HG02588 (cell line): Measurements from ENCODE around the gene CDH12.
"Not testable (repeated sequence)": the region's sequence is repeated elsewhere in the genome, so short reads cannot be mapped to it uniquely, and the experiment has no call there.

ENCODE experiments used
- ATAC-seq: cut with Tn5 transposase; IDR thresholded peaks from one replicate; pipeline ENCODE4 v1.9.1; 2021; ENCODE audit warnings: mild to moderate bottlenecking, moderate library complexity; ENCODE audit not compliant: unreplicated experiment

CDH12 gene

DNA sequence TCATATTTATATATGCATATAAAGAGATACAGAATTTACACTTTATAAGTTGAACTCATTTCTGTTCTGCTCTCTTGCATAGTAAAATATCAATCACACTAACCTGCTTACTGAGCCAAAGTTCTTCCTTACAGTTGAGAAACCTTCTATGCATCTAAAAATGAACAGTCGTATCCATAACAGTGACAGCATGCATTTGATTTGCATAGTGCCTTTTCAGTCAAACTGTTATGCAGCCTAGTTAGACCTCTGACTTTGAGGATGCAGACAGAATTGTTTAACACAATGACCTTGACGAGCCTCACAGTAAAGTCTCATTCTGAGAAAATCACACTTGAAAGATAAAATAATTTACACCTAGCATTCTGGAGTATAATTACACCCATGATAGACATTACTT lies 683.9 kb downstream of the CDH12 start:
- ATAC-seq, result not testable (repeated sequence)

- ATAC-seq, result not testable (repeated sequence)
Observed at GRCh38 chr5:22168704-22169103, 684.4 kb downstream of the CDH12 start.

GRCh38 chr5:22165931-22166330 lies 687.2 kb downstream of the CDH12 start:
- not testable (repeated sequence) for ATAC-seq

- not testable (repeated sequence) for ATAC-seq
Observed at GRCh38 chr5:22164910-22165748, 688.0 kb downstream of the CDH12 start.

DNA sequence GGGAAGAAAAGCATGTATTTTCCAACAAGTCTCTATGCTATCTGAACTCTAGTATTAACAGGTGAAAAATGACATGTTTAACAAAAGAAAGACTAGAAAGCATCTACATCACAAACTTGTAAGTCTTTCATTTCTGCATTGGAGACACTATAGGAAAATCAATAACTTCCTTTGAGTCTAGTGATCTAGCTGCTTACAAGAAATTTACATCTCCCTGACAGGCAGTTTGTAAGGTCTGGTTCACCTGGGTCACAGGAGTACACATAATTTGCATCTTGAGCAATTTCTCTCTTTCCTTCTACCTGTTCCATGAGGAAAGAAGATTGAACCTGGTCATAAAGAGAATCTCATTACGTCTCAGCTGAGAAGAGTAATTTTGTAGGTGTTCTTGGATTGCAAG lies 696.2 kb downstream of the CDH12 start:
- ATAC-seq, result not testable (repeated sequence)

DNA sequence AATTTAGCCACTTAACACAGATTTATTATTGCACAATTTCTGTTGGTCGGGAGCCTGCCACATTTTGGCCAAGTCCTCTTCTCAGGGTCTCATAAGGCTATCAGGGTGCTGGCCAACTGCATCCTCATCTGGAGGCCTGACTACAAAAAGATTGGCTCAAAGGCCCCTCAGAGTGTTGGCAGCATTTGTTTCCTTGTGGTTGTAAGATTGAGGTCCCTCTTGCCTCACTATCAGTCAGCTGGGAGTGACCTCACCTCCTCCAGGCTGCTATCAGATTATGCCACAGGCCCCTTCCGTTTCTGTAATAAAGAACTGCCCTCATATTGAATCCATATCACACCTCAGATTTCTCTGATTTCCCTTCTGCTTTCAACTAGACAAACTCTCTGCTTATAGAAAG lies 698.4 kb downstream of the CDH12 start:
- ATAC-seq, result not testable (repeated sequence)

- not testable (repeated sequence) for ATAC-seq
Observed at GRCh38 chr5:22151801-22152200, 701.3 kb downstream of the CDH12 start.

DNA sequence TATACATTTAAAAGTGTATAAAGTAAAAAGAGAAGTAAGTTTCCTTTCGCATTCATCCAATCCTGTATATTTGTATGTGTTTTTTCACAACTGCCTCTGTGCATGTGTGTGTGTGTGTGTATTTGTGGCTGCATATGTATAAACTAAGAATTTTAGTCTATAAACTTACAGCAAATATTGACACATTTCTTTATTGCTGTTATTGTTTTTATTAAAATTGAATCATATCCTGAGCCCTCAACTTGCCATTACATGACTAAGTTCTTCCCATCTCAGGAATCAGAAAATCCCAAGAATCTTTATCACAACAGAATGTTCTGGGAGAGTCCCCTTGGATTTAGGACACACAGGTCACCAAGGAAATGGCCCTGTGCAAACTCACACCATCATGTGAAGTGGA lies 712.7 kb downstream of the CDH12 start:
- not testable (repeated sequence) for ATAC-seq

GRCh38 chr5:22139662-22140300 lies 713.4 kb downstream of the CDH12 start:
- not testable (repeated sequence) for ATAC-seq

DNA sequence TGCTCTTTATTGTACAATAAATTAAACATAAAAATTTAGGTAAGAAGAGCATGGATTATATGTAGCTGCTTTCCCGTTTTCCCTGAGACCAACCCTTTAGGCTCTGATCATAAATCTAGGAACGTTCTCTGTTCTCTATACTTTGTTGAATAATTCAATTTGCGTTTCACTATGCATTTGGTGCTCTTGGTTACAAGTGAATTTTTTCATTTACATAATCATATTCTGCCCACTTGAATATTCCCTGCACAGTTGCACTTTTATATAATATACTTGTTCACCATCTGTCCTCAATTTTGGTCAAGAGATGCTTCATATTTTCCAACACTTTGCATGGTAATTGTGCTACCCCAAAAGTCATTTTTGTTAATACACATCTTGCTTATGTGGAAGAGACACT lies 741.8 kb downstream of the CDH12 start:
- ATAC-seq, result no peak

- ATAC-seq, result no peak
Observed at GRCh38 chr5:22109315-22109714, 743.8 kb downstream of the CDH12 start.

DNA sequence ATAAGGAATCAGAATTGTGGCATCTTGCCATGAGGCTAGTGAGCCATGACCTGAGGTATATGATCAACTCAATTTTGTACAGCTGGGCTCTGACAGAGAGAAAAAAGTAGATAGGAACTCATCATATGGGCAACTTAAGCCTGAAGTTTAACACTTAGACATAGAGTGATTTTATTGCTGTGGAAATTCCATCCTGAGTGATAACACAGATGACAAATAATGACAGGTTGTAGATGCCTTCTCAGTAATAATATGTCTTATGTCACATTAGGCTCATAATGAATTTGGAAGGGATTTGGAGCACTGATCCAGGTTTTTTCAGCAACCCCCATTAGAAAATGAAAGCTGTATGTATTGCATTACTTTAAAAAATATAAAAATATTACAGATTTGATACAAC lies 744.6 kb downstream of the CDH12 start:
- ATAC-seq, result no peak

- ATAC-seq, result no peak
Observed at GRCh38 chr5:22102823-22103359, 750.3 kb downstream of the CDH12 start.

DNA sequence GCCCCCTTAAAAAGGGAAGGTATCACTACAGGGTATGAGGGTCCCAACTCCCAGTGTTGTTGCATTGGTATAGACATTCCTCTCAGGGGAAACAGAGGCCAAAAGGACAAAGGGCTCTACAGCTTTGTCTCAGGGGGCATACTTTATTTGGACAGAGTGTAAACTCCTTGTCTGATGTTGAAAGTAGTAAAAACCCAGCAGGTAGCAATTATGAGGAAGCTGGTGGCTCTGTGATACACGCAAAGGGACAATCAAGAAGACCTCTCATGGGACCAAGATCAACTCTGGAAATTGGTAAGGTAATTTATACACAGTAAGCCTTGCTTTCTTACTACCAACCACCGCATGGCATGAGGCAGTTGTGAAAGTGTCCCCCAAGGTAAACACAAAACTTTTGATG lies 764.6 kb downstream of the CDH12 start:
- no peak for ATAC-seq

GRCh38 chr5:22079566-22079965 lies 773.6 kb downstream of the CDH12 start:
- ATAC-seq, result no peak

DNA sequence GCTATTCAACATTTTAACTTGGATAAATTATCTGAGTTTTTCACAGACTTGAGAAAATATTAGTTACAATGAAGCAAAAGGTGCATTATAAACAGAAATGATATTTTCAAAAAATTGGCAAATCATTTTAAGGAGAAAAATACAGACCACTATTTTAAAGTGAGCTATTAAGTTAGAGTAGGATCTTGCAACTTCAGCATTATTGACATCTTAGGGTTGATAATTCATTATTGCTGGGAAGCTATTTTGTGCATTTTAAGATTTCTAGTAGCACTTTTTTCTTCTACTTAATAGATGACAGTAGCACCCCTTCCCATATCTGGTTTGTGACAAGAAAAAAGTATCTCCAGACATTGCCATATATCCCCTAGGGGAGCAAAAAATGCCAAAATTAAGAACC lies 774.1 kb downstream of the CDH12 start:
- ATAC-seq, result no peak

- ATAC-seq, result no peak
Observed at GRCh38 chr5:22076586-22076985, 776.6 kb downstream of the CDH12 start.

DNA sequence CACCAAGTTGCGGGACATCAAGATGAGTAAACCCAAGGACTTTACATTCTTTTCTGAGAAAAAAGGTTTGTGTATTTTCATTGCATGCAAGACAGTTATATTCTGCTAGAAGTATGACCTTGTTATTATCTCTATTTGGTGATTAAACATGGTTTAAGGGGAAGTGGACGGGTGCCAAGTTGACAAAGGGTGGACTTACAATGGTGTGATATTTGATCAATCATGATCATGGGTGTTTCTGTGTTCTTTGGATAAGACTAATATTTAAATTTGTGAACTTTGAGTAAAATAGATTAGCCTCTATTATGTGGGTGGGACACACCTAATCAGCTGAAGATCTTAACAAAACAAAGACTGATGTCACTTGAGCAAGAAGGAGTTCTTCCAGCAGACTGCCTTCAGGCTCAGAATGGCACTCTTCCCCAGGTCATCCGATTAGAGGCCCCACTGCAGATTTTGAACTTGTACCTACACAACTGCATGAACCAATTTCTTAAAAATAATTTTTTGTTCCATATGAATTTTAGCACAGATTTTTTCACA lies 782.9 kb downstream of the CDH12 start:
- no peak for ATAC-seq

- ATAC-seq, result no peak
Observed at GRCh38 chr5:22063717-22064116, 789.4 kb downstream of the CDH12 start.

DNA sequence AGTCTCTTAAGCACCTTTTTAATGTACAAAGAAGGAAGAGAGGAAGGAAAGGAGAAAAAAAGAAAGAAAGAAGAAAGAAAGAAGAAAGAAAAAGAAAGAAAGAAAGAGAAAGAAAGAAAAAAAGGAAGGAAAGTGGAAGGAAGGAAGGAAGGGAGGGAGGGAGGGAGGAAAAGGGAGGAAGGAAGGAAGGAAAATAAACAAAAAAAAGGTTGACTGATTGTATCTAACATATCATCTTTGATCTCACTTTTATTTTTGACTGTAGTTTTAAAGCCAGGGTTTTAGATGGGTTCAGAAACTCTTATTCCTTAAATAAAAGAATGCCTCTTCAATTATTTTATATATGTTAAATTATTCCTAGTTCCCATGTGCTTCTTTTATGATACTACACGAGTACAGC lies 794.5 kb downstream of the CDH12 start:
- no peak for ATAC-seq

DNA sequence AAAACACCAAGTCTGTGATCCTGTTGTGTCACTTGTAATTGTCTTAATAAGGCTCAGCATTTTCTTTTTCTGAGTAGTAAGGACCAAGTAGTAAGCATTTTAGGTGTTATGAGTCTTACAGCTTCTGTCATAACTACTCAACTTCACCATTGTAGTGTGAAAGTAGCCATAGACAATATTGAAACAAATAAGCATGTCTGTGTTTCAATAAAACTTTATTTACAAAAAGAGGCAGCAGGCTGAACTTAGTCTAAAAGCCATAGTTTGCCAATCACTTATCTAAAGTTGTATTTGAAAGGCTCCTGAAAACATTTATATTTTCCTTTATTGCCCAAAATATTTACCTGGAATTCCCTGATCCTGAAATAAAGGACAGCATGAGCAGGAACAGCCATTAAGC lies 796.1 kb downstream of the CDH12 start:
- ATAC-seq, result no peak

- no peak for ATAC-seq
Observed at GRCh38 chr5:22056601-22057000, 796.5 kb downstream of the CDH12 start.
